Measurements from ENCODE around the gene UFM1.
"Not testable (repeated sequence)": the region's sequence is repeated elsewhere in the genome, so short reads cannot be mapped to it uniquely, and the experiment has no call there.

The UFM1 gene

GRCh38 chr13:38349390-38350113 is at the start of gene UFM1:
Gene UFM1 (plus strand): TSS chr13:38349851. CDS start chr13:38349920, 69 bp downstream.
- H3K4me3 ChIP-seq: peak within 1 kb of the TSS; percentile 72 to 92 (median 74)

GRCh38 chr13:38301236-38301635 is 48.4 kb upstream of the UFM1 start:
- no peak overlapping the region for H3K27ac ChIP-seq
- H3K4me3 ChIP-seq: no peak overlapping the region

More at GRCh38 chr13:38349390-38350113, at the start of gene UFM1:
- H3K27ac ChIP-seq: peak within 1 kb of the TSS; percentile 60 to 97 (median 92)

GRCh38 chr13:38303816-38304320 is 45.8 kb upstream of the UFM1 start:
- Histone ChIP-seq H3K27ac (no peak overlapping the region), H3K4me3 (no peak overlapping the region)

GRCh38 chr13:38308736-38309135 is 40.9 kb upstream of the UFM1 start:
- Histone ChIP-seq H3K4me3 (no peak overlapping the region), H3K27ac (no peak overlapping the region)

- H3K27ac ChIP-seq: no peak overlapping the region
- H3K4me3 ChIP-seq: no peak overlapping the region
These were observed 40.3 kb upstream of the UFM1 start for GRCh38 chr13:38309397-38309796.

- not testable (repeated sequence) for H3K27ac ChIP-seq, H3K4me3 ChIP-seq
These were observed 38.5 kb upstream of the UFM1 start for GRCh38 chr13:38311175-38311574.

- Histone ChIP-seq H3K27ac (no peak overlapping the region), H3K4me3 (no peak overlapping the region)
These were observed 33.5 kb upstream of the UFM1 start for GRCh38 chr13:38316129-38316528.

GRCh38 chr13:38321654-38322053 is 28.0 kb upstream of the UFM1 start:
- no peak overlapping the region for H3K4me3 ChIP-seq
- no peak overlapping the region for H3K27ac ChIP-seq

GRCh38 chr13:38325426-38325825 is 24.2 kb upstream of the UFM1 start:
- H3K27ac ChIP-seq: no peak overlapping the region
- H3K4me3 ChIP-seq: no peak overlapping the region

GRCh38 chr13:38328699-38329098 is 21.0 kb upstream of the UFM1 start:
- H3K4me3 ChIP-seq: no peak overlapping the region

GRCh38 chr13:38334845-38335244 is 14.8 kb upstream of the UFM1 start:
- no peak overlapping the region for H3K4me3 ChIP-seq
- H3K27ac ChIP-seq: no peak overlapping the region

More at GRCh38 chr13:38328699-38329098, 21.0 kb upstream of the UFM1 start:
- H3K27ac ChIP-seq: no peak overlapping the region

GRCh38 chr13:38338089-38338488 is 11.6 kb upstream of the UFM1 start:
- no peak overlapping the region for H3K27ac ChIP-seq

GRCh38 chr13:38340624-38341023 is 9.0 kb upstream of the UFM1 start:
- Histone ChIP-seq H3K4me3 (no peak overlapping the region), H3K27ac (no peak overlapping the region)

More at GRCh38 chr13:38338089-38338488, 11.6 kb upstream of the UFM1 start:
- no peak overlapping the region for H3K4me3 ChIP-seq

GRCh38 chr13:38341149-38341692 is 8.4 kb upstream of the UFM1 start:
- no peak overlapping the region for H3K27ac ChIP-seq
- H3K4me3 ChIP-seq: no peak overlapping the region

- Histone ChIP-seq H3K4me3 (no peak overlapping the region), H3K27ac (no peak overlapping the region)
These were observed 2.9 kb upstream of the UFM1 start for GRCh38 chr13:38346764-38347163.

- Histone ChIP-seq H3K27ac (peak overlapping the region in 20 of 21 experiments; percentile 62 to 97 (median 92)), H3K4me3 (peak overlapping the region; percentile 72 to 92 (median 74))
These were observed 726 bp upstream of the UFM1 start for GRCh38 chr13:38348861-38349389.

GRCh38 chr13:38350114-38350617 is 515 bp downstream of the UFM1 start:
- Histone ChIP-seq H3K27ac (peak overlapping the region; percentile 60 to 97 (median 92)), H3K4me3 (peak overlapping the region; percentile 72 to 92 (median 74))

GRCh38 chr13:38355595-38356119 is 6.0 kb downstream of the UFM1 start:
- no peak overlapping the region for H3K27ac ChIP-seq
- no peak overlapping the region for H3K4me3 ChIP-seq

GRCh38 chr13:38358684-38359083 is 9.0 kb downstream of the UFM1 start:
- H3K27ac ChIP-seq: no peak overlapping the region
- no peak overlapping the region for H3K4me3 ChIP-seq

GRCh38 chr13:38361542-38362262 is 12.1 kb downstream of the UFM1 start:
- H3K4me3 ChIP-seq: no peak overlapping the region

More at GRCh38 chr13:38361542-38362262, 12.1 kb downstream of the UFM1 start:
- no peak overlapping the region for H3K27ac ChIP-seq
